Measurements from ENCODE around the gene TSPEAR.

Gene TSPEAR

DNA sequence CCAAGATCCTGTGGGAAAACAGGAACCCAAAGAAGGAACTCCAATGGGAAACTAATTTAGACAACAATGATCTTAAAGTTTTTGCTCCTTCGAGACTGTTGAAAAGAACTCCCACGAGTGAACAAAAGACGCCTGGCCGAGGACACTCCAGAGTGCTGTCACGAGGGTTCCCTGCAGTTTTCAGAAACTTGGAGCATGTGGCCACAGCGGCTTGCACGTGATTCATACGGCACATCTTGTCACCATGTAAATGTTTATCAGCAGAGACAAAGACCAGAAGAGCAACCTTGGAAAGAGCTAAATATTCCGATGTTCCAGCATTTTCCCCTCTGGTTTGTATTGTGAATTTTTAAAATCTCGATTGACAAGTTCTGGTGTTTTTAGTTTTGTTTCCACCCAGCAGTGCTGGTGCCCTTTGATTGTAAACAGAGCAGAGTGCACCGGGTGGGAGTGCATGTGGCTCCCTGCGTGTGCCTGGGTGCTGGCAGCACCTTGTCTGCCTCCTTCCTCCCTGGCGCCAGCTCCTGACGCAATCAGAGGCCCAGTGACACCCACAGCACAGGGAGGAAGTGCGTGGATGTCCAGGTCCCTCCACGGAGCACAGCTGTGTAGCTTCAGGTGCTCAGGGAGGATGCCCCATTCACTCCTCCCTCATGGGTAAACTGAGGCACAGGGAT lies 233.1 kb downstream of the TSPEAR start:
- DNase-seq = no peak

DNA sequence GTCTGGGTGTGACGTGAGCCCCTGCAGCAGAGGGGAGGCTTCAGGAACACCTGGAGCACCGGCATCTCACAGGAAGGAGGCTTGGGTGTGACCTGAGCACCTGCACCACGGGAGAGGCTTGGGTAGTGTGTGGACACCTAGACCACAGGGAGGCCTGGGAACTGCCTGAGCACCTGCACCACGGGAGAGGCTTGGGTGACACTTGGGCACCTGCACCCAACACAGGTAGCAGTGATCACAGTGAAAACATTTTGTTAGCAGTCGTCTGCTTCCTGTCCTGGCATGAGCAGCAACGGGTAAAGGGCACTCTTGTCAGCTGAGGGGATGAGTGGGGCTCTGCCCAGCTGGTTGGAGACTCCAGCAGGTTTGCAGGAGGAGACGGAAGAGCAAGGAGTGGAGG lies 233.7 kb downstream of the TSPEAR start:
- DNase-seq = no peak

DNA sequence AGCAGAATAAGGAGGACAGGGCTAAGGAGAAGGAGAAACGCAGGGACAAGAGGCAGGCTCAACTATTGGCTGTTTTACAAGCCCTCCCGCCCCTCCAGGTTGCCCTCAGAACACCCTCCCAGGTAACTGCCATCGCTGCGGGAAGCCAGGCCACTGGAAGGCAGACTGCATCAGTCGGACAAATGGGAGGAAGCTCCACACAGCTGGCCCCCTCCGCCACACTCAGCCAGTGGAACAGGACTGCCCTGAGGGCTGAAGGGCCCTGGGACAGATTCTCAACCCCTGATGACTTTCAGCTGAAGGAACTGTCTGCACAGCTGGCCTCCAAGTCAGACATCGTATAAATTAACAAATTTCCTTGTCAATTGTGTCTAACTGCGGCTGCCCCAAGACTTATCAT lies 234.2 kb downstream of the TSPEAR start:
- no peak for DNase-seq

DNA sequence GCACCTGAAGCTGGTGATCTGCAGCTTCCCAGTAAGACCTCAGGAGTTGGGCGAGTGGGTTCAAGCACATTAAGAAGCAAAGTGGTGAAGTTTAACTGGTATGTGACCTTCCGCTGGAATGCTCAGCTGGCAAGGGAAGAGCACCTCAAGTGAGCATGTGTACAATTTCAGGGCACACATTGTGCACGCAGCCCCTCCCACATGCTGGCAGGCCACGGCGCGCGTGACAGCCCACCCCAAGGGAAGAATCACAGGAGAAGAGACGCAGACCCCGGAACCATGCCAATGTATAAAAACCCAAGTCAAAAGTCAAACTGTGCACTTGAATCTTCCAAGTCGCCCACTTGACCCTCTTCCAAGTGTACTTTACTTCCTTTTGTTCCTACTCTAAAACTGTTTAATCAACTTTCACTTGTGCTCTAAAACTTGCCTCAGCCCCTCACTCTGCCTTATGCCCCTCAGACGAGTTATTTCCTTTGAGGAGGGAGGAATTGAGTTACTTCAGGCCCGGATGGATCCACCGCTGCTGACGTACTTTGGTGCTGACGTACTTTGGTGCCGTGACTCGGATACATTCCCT lies 236.0 kb downstream of the TSPEAR start:
- no peak for DNase-seq

DNA sequence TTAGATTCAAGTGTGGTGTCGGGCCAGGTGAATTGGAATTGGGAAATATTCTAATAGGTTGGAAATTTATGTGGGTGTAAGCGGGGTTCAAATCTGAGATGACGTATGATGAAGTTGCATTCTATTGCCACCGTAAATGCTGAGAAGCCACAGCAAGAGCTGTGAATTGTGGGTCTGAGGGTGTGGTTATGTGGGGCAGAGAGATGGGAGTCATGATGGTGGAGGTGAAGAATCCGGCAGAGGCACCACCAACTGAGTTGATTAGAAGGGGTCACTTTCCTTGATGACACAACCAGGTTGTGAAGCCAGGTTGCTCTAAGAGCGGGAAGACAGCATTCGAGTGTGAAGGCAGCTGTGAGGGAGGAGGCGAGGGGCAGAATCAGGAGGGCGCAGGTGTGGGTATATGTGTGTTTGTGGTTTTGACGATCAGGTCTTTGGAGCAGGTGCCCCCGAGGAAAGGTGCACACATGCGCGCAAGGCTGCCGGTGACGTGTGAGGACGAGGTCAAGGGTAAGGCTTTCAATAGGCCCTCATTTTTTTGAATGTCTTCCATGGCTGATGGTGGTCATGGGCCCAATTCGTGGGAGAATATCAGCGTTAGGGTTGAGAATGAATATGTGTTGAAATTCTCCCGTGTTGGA lies 237.3 kb downstream of the TSPEAR start:
- DNase-seq = no peak

DNA sequence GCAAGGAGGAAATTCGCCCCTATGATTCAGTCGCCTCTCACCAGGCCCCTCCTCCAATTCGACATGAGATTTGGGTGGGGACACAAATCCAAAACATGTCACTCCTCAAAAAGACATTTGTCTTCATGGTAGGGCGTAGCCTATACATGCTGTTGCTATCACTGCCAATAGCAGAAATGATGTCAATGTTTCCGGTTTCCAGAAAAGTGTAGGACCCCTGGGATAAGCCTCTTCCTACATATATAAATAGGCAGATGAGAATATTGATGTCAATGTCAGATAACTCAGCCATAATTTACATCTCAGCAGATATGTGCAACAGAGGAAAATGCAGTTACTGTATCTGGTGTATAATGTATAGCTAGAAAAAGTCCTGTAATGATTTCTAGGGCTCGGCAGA lies 239.4 kb downstream of the TSPEAR start:
- DNase-seq = no peak

DNA sequence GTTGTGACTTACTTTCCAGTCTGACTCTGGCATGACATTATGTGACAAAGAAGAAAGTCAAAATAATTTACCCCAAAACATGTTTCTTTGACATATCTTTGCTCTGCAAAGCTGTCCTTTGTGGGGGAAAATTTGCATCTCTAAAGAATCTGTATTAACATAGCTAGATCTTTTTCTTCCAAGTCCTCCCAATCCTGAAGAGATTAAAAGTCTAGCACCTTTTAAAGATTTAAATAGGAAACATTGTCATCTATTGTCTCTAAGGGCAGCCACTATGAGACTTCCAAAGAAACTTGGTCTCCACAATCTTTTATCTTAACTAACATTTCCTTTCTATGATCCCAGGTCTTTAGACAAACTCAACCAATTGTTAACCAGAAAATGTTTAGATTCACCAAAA lies 240.0 kb downstream of the TSPEAR start:
- DNase-seq = no peak

DNA sequence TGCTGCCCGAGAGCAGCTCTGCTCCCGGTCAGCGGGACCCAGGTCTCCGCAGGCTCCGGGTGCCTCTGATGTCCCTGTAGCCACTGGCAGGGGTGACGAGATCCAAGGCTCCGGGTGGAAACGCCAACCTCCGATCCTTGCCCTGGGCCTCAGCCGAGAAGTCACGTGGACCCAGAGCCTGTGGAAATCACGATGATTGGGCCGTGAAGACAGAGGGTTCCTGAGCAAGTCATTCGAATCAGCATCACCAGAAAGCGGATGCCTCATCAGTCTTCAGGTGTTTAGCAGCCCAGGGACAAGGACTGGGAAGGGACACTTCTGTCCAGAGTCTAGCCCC lies 243.5 kb downstream of the TSPEAR start:
- no peak for DNase-seq

DNA sequence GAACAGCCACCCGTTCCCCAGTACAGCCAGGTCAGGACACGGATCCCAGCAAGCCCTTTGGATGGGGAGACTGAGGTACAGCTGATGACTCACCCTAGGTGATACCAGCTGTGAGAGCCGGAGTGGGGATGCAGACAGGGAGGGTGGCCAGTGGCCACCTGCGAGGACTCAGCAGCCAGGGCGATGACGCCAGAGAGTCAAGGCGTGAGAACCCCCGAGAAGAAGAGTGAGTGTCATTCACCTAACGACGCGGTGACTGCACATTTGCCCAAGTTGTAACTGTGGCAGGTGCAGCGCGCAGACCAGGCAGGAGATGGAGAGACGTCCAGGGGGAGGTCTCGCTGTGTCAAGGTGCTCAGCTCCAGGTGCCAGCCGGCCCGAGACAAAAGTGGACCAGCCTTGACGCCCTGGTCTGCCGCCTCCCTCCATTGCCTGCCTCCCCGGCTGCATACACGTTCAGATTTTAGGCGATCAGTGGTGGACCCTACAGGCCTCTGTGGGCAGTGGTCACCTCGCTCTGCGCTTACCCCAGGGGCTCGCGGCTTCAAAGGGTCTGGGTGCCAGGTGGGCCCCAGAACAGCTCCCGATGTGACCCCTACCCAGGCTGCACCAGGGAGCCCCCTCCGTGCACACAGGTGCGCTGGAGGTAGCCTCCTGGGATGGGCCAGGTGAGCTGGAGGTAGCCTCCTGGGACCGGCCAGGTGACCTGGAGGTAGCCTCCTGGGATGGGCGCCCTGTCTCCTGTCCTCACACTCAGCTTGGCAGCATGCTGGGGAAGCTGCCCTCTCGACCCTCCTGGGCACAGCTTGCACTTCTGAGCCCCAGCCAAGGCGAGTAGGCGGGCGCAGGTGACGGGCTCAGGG lies 244.1 kb downstream of the TSPEAR start:
- DNase-seq = no peak

DNA sequence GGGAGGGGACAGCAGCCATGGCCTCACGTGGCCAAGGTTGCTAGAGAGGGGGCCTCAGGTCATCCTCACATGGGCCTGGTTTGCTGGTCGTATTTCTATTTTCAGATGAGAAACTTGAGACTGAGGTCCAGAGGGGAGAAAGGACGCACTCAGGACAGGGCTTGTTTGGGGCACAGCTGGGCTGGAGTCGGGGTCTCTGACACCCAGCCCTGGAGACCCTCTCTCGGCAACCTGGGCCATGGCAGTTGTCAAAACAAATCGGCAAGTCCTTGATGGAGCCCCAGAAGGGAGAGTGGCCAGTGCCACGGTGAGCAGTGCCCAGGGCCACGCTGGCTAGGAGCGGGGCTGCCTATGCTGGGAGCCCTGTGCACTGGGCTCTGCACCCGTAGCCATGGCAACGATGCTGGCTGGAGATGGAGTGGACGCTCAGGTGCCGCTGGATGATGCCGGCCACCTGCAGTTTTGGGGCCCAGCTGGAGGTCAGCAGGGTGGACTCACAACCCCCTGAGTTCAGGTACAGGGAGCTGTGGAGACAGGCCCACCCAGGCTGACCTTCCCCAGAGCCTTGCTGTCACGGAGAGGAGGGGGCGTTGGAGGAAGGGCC lies 244.9 kb downstream of the TSPEAR start:
- DNase-seq = no peak

DNA sequence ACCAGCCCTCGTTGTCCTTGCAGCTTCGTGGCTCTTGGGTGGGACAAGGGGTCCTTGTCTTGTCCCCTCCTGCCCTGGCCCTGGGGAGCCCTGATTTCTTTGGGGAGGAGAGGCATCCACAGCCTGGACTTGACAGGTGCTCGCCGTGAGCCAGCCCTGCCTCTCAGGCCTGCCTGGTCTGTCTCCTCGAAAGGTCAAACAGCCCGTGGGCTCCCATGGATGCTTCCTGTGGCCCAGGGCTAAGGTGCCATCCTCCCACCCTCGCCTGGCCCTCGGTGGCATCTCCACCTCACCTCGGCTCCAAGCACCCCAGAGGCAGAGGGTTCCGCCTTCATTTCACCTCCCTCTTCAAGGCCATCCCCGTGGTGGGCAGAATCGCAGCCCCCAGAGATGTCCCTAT lies 247.0 kb downstream of the TSPEAR start:
- no peak for DNase-seq

DNA sequence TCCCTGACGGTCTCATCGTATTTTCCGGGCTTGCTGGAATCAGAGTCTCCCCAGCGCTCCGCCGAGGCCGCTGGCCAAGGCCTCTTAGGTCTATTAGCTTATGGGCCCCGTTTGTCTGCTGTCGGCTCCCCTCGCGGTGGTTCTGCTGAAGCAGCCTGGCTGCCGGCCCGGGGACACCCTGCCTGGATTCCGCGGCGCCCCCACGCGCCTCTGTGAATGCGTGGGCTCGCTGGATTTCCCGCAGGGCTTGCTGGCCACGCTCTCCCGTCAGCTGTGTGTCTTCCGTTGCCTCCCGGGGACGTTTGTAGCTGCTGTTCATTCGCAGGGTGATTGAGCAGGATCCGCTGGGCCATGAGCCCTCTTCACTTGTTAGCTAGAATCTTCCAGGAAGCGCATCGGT lies 247.6 kb downstream of the TSPEAR start:
- no peak for DNase-seq

DNA sequence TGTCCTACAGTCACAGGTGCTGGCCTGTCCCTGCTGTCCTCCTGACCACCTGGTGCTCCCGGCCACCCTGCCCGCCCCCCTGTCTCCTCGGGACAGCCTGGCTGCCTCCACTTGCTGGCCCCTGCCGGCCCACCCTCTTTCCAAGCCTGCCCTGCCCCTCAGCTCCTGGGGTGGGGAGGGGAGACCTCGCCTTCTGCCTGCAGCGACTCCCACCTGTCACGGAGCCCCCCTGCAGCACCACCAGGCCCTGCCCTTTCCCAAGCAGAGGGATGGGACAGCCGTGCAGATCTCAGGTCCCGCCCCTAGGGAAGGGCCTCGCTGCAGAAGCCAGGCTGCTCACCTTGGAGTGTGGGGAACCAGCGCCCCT lies 248.6 kb downstream of the TSPEAR start:
- no peak for DNase-seq

DNA sequence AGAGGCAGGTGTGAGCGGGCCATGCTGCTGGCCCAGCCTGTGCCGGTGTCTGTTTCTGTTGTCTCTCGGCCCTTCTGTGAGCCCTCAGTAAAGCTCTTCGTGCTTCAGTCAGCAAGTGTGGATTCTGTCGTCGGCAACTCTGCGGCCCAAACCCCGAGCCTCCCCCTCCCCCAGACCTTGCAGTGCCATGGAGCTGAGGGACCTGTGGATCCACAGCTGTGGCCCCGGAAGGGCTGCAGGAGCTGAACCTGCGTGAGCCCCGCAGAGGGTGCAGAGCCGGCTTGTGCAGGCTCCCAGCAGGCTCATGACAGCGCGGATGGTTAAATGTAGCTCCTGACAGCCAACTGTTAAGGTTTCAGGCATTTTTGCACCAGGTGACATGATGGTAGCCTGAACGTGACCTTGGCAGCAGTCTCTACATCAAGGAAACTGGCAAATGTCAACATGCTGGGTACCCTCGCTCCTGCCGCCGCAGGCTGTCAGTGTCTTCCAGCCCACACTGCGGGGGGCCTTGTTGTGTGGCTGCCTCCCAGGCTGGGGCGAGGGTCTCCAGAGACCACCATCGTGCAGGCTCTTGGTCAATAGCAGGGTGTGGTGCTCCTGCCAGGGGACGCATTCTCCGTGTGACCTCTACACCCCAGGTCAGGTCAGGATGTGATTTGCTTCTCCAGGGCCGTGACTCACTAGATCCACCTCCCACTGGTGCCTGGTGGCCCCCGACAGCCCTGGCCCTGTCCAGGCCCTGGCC lies 249.1 kb downstream of the TSPEAR start:
- no peak for DNase-seq

DNA sequence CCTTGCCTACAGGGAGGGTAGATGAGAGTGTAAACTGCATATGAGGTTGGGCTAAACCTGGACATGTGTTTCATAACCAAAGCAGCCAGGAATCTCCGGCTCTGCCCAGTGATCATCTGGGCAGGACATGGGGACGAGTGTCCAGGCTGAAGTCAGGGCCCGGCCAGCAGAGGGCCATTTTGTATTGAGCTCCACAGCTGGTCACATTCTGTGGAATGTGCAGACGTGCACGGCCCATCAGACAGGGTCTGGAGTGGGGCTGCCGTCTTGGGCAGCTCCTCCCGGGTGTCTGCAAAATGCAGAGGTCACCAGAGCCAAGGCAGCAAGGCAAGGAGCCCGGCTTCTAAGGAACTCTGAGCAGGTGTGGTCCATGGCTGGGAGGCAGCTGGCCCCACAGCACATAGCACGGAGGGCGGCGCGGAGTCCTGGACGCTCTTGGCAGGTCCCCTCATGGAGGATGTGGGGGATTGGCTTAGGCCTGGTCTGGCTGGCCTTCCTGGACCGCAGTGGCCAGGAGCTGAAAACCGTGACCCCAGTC lies 249.8 kb downstream of the TSPEAR start:
- no peak for DNase-seq

DNA sequence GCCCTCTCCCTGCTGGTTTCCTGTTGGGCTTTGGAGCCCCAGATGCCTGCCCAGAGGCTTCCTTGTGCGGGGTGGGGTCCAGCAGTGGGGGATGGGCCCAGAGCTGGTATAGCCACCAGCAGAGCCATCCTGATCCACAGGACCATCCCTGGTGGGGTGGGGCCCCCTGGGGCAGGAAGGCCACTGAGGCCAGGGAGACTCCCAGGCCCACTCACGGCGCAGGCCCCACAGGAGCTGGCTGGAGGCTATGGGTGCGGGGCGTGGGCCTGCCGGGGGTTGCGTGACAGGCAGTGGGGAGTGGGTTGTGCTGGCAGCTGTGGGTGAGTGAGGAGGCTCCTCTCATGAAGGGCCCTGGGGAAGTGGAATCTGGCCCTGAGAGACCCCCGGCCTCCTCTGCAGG lies 250.4 kb downstream of the TSPEAR start:
- no peak for DNase-seq

DNA sequence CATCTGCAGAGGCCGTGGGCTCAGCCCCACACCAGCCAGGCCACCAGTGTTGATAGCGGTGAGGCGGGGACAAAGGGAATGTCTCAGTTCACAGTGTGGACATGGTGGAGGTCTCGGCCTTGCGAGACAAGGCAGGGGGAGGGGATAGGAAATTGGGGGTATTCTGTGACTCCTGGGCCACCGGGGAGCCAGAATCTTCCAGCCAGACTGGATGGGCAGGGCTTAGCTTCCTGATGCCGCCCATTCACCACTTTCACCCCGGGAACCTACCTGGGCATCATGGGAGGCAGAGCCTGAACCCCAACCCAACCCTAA lies 251.0 kb downstream of the TSPEAR start:
- no peak for DNase-seq

DNA sequence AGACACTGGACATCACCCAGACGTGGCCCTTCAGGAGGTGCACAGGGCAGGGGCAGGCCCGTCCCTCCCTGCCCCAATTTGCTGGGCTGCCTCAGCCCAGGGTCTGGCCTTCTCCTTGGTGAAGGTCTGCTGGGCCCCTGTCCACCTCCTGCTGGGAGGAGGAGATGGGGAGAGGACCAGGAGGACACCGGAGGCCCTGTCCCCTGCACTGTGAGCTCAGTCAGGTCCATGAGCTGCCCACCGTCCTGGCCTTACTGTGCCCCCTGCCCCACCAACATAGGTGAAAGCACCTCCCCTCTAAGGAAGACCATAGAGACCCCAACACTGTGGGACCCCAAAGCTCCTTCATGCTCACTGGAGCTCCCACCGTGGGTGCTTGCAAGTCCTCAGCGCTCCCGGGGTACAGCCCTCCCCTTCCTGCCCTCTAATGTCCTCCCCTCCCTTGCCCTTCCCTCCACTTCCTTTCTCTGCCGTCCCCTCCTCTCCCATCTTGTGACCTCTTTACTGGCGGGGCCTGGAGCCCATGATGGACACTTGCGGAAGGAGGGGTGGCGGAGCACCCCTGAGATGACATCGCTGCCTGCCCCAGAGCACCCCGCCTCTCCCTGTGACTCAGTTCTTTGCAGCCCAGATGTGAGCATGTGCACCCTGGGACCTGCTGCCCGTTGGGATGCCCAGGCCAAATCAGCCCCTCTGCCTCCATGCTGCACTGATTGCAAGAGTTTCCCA lies 251.5 kb downstream of the TSPEAR start:
- DNase-seq = no peak

DNA sequence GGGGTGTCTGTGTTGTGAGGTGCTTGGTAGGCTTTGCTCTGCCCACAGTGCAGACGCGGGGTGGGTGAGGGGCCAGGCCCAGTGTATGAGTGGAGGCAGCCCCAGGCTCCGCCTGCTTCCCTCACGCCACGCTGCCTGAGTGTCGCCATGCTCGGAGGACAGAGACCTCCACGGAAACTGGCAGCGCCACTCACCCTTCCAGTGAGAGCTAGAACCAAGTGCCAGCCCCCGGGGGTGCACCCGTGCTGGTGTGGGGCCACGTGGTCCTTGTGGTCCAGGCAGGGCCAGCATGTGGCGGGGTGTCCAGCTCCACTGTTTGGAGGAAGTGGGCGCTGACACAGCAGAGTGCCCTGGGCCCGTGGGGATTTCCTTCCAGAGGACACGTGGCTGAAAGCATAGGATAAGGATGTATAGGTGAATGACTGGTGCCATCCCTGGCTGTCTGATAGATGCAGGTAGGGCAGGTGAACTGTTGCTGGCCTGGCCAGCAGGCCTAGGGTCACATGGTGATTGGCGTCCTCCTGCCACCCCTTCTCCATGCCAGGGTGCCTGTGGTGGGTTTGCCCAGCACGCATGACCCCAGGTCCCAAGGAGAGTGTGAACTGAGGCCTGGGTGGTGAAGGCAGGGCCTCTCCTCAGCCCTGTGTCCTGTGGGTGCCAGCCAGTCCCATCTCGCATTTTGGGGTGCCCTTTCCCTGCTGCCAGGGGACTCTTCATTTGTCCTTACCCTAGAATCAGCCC lies 252.2 kb downstream of the TSPEAR start:
- no peak for DNase-seq

DNA sequence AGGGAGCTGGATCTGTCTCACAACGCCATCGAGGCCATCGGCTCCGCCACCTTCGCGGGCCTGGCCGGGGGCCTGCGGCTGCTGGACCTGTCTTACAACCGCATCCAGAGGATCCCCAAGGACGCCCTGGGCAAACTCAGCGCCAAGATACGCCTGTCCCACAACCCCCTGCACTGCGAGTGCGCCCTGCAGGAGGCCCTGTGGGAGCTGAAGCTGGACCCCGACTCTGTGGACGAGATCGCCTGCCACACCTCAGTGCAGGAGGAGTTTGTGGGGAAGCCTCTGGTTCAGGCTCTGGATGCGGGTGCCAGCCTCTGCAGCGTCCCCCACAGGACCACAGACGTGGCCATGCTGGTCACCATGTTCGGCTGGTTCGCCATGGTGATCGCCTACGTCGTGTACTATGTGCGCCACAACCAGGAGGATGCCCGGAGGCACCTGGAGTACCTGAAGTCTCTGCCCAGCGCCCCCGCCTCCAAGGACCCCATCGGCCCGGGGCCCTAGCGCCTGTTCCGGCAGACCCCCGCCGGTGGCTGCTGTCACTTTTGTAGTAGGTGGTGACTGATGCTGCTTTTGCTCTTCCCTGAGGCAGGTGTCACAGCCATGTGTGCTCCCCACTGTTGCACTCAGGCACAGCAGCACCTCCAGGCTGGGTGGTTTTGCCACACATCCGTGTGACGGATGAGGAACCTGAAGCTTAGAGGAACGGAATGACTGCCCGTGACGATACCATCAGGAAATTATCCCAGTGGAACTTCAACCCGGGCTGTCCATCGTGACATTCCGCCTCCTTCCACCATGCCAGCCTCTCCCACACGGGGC lies 254.2 kb downstream of the TSPEAR start:
- no peak for DNase-seq

Measured in T-helper 9 cell (primary cell).